ENCODE data around the gene ARID3C.
A peak's percentile ranks its signal among the peaks of the same experiment; 100 is the strongest.

Gene ARID3C

GRCh38 chr9:34577400-34578240 is 51.2 kb downstream of the ARID3C start:
- H3K4me1 ChIP-seq (ENCODE audit: control insufficient read depth, insufficient read depth, low read length), result no peaks in the 10 kb centered on the region
- H3K9ac ChIP-seq (ENCODE audit: low read depth, low read length), result no peak overlapping the region
- peak overlapping the region; percentile 68 for H3K4me2 ChIP-seq (ENCODE audit: low read length)
- H3K4me3 ChIP-seq (ENCODE audit: low read length), result no peak overlapping the region
- no peaks in the 10 kb centered on the region for H3K36me3 ChIP-seq (ENCODE audit: insufficient read depth, low read length)
- H3K27me3 ChIP-seq (ENCODE audit: control insufficient read depth, insufficient read depth, low read length), result peaks cover 75% of the 10 kb centered on the region
- no peaks in the 10 kb centered on the region for H3K9me3 ChIP-seq (replicated peaks; ENCODE audit: low read length)

GRCh38 chr9:34576597-34577399 is 52.1 kb downstream of the ARID3C start:
- H3K27me3 ChIP-seq (ENCODE audit: control insufficient read depth, insufficient read depth, low read length), result peaks cover 73% of the 10 kb centered on the region
- no peak overlapping the region for H3K9ac ChIP-seq (ENCODE audit: low read depth, low read length)
- H3K4me1 ChIP-seq (ENCODE audit: control insufficient read depth, insufficient read depth, low read length), result no peaks in the 10 kb centered on the region
- no peaks in the 10 kb centered on the region for H3K36me3 ChIP-seq (ENCODE audit: insufficient read depth, low read length)
- no peak overlapping the region for H3K4me2 ChIP-seq (ENCODE audit: low read length)
- H3K9me3 ChIP-seq (replicated peaks; ENCODE audit: low read length), result no peaks in the 10 kb centered on the region
- H3K4me3 ChIP-seq (ENCODE audit: low read length), result no peak overlapping the region

- H3K27me3 ChIP-seq (ENCODE audit: control insufficient read depth, insufficient read depth, low read length), result peaks cover 72% of the 10 kb centered on the region
- no peak overlapping the region for H3K9ac ChIP-seq (ENCODE audit: low read depth, low read length)
- no peaks in the 10 kb centered on the region for H3K9me3 ChIP-seq (replicated peaks; ENCODE audit: low read length)
- H3K4me3 ChIP-seq (ENCODE audit: low read length), result no peak overlapping the region
- H3K4me2 ChIP-seq (ENCODE audit: low read length), result no peak overlapping the region
- H3K36me3 ChIP-seq (ENCODE audit: insufficient read depth, low read length), result no peaks in the 10 kb centered on the region
- no peaks in the 10 kb centered on the region for H3K4me1 ChIP-seq (ENCODE audit: control insufficient read depth, insufficient read depth, low read length)
Measured at GRCh38 chr9:34575862-34576596, 52.8 kb downstream of the ARID3C start.

GRCh38 chr9:34575241-34575640 is 53.6 kb downstream of the ARID3C start:
- no peak overlapping the region for H3K4me2 ChIP-seq (ENCODE audit: low read length)
- no peaks in the 10 kb centered on the region for H3K4me1 ChIP-seq (ENCODE audit: control insufficient read depth, insufficient read depth, low read length)
- no peaks in the 10 kb centered on the region for H3K9me3 ChIP-seq (replicated peaks; ENCODE audit: low read length)
- no peak overlapping the region for H3K4me3 ChIP-seq (ENCODE audit: low read length)
- H3K36me3 ChIP-seq (ENCODE audit: insufficient read depth, low read length), result no peaks in the 10 kb centered on the region
- H3K9ac ChIP-seq (ENCODE audit: low read depth, low read length), result no peak overlapping the region
- peaks cover 72% of the 10 kb centered on the region for H3K27me3 ChIP-seq (ENCODE audit: control insufficient read depth, insufficient read depth, low read length)

- Histone ChIP-seq H3K27me3 (ENCODE audit: control insufficient read depth, insufficient read depth, low read length) (peaks cover 73% of the 10 kb centered on the region), H3K4me1 (ENCODE audit: control insufficient read depth, insufficient read depth, low read length) (no peaks in the 10 kb centered on the region), H3K9ac (ENCODE audit: low read depth, low read length) (no peak overlapping the region), H3K4me2 (ENCODE audit: low read length) (no peak overlapping the region), H3K36me3 (ENCODE audit: insufficient read depth, low read length) (no peaks in the 10 kb centered on the region), H3K9me3 (replicated peaks; ENCODE audit: low read length) (no peaks in the 10 kb centered on the region), H3K4me3 (ENCODE audit: low read length) (no peak overlapping the region)
Measured at GRCh38 chr9:34574571-34574970, 54.3 kb downstream of the ARID3C start.

- Histone ChIP-seq H3K9me3 (replicated peaks; ENCODE audit: low read length) (no peaks in the 10 kb centered on the region), H3K27me3 (ENCODE audit: control insufficient read depth, insufficient read depth, low read length) (peaks cover 72% of the 10 kb centered on the region), H3K4me1 (ENCODE audit: control insufficient read depth, insufficient read depth, low read length) (no peaks in the 10 kb centered on the region), H3K9ac (ENCODE audit: low read depth, low read length) (no peak overlapping the region), H3K4me2 (ENCODE audit: low read length) (no peak overlapping the region), H3K4me3 (ENCODE audit: low read length) (no peak overlapping the region), H3K36me3 (ENCODE audit: insufficient read depth, low read length) (no peaks in the 10 kb centered on the region)
Measured at GRCh38 chr9:34573599-34574325, 55.1 kb downstream of the ARID3C start.

GRCh38 chr9:34572628-34573027 is 56.2 kb downstream of the ARID3C start:
- Histone ChIP-seq H3K4me1 (ENCODE audit: control insufficient read depth, insufficient read depth, low read length) (no peaks in the 10 kb centered on the region), H3K9me3 (replicated peaks; ENCODE audit: low read length) (no peaks in the 10 kb centered on the region), H3K4me3 (ENCODE audit: low read length) (no peak overlapping the region), H3K27me3 (ENCODE audit: control insufficient read depth, insufficient read depth, low read length) (peaks cover 75% of the 10 kb centered on the region), H3K9ac (ENCODE audit: low read depth, low read length) (no peak overlapping the region), H3K36me3 (ENCODE audit: insufficient read depth, low read length) (no peaks in the 10 kb centered on the region), H3K4me2 (ENCODE audit: low read length) (no peak overlapping the region)

GRCh38 chr9:34572092-34572491 is 56.8 kb downstream of the ARID3C start:
- H3K36me3 ChIP-seq (ENCODE audit: insufficient read depth, low read length), result no peaks in the 10 kb centered on the region
- H3K4me1 ChIP-seq (ENCODE audit: control insufficient read depth, insufficient read depth, low read length), result no peaks in the 10 kb centered on the region
- no peak overlapping the region for H3K9ac ChIP-seq (ENCODE audit: low read depth, low read length)
- H3K4me2 ChIP-seq (ENCODE audit: low read length), result no peak overlapping the region
- H3K27me3 ChIP-seq (ENCODE audit: control insufficient read depth, insufficient read depth, low read length), result peaks cover 75% of the 10 kb centered on the region
- H3K9me3 ChIP-seq (replicated peaks; ENCODE audit: low read length), result no peaks in the 10 kb centered on the region
- H3K4me3 ChIP-seq (ENCODE audit: low read length), result no peak overlapping the region

GRCh38 chr9:34571481-34571810 is 57.4 kb downstream of the ARID3C start:
- no peaks in the 10 kb centered on the region for H3K36me3 ChIP-seq (ENCODE audit: insufficient read depth, low read length)
- H3K4me2 ChIP-seq (ENCODE audit: low read length), result no peak overlapping the region
- H3K27me3 ChIP-seq (ENCODE audit: control insufficient read depth, insufficient read depth, low read length), result peaks cover 75% of the 10 kb centered on the region
- H3K4me1 ChIP-seq (ENCODE audit: control insufficient read depth, insufficient read depth, low read length), result no peaks in the 10 kb centered on the region
- no peaks in the 10 kb centered on the region for H3K9me3 ChIP-seq (replicated peaks; ENCODE audit: low read length)
- no peak overlapping the region for H3K9ac ChIP-seq (ENCODE audit: low read depth, low read length)
- no peak overlapping the region for H3K4me3 ChIP-seq (ENCODE audit: low read length)

Measured in skeletal muscle satellite cell (primary cell).